HG02642 (cell line): ENCODE data around the gene PCDHGA11.
"Not testable (repeated sequence)": the region's sequence is repeated elsewhere in the genome, so short reads cannot be mapped to it uniquely, and the experiment has no call there.

ENCODE experiments used
- ATAC-seq: cut with Tn5 transposase; IDR thresholded peaks from one replicate; pipeline ENCODE4 v1.9.1; 2021; ENCODE audit warnings: mild to moderate bottlenecking; ENCODE audit not compliant: unreplicated experiment, poor library complexity

PCDHGA11 gene

DNA sequence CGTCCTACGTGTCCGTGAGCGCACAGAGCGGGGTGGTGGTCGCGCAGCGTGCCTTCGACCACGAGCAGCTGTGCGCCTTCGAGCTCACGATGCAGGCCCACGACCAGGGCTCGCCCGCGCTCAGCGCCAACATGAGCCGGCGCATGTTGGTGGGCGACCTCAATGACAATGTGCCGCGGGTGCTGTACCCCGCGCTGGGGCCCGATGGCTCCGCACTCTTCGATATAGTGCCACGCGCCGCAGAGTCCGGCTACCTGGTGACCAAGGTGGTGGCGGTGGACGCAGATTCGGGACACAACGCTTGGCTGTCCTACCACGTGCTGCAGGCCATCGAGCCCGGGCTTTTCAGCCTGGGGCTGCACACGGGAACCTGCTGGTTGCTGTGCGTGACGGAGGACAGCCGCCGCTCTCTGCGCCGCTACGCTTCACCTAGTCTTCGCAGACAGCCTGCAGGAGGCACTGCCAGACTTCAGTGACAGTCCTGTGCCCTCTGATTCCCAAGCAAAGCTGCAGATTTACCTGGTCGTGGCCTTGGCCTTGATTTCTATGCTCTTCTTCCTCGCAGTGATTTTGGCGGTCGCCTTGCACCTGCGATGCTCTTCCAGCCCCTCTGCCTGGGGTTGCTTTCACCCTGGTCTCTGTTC lies 7.1 kb downstream of the PCDHGA11 start:
- no peak for ATAC-seq

DNA sequence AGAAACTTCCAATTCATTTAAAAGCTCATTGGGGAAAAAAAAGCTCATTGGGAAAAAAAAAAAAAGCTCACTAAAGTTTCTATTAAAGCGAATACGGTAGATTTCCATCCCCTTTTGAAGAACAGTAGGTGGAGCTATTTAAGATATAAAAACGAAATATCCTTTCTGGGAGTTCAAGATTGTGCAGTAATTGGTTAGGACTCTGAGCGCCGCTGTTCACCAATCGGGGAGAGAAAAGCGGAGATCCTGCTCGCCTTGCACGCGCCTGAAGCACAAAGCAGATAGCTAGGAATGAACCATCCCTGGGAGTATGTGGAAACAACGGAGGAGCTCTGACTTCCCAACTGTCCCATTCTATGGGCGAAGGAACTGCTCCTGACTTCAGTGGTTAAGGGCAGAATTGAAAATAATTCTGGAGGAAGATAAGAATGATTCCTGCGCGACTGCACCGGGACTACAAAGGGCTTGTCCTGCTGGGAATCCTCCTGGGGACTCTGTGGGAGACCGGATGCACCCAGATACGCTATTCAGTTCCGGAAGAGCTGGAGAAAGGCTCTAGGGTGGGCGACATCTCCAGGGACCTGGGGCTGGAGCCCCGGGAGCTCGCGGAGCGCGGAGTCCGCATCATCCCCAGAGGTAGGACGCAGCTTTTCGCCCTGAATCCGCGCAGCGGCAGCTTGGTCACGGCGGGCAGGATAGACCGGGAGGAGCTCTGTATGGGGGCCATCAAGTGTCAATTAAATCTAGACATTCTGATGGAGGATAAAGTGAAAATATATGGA lies 9.7 kb downstream of the PCDHGA11 start, which contains the start of gene PCDHGA12:
Gene PCDHGA12, plus strand, starts transcription at position 176 of the 782 bp plus-strand sequence. Its CDS starts 253 bp downstream, at position 429.
- peak; percentile 83 for ATAC-seq

DNA sequence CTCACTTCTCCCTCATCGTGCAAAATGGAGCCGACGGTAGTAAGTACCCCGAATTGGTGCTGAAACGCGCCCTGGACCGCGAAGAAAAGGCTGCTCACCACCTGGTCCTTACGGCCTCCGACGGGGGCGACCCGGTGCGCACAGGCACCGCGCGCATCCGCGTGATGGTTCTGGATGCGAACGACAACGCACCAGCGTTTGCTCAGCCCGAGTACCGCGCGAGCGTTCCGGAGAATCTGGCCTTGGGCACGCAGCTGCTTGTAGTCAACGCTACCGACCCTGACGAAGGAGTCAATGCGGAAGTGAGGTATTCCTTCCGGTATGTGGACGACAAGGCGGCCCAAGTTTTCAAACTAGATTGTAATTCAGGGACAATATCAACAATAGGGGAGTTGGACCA lies 10.4 kb downstream of the PCDHGA11 start:
- no peak for ATAC-seq

DNA sequence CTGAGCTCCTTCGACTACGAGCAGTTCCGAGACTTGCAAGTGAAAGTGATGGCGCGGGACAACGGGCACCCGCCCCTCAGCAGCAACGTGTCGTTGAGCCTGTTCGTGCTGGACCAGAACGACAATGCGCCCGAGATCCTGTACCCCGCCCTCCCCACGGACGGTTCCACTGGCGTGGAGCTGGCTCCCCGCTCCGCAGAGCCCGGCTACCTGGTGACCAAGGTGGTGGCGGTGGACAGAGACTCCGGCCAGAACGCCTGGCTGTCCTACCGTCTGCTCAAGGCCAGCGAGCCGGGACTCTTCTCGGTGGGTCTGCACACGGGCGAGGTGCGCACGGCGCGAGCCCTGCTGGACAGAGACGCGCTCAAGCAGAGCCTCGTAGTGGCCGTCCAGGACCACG lies 11.5 kb downstream of the PCDHGA11 start:
- ATAC-seq: not testable (repeated sequence)

DNA sequence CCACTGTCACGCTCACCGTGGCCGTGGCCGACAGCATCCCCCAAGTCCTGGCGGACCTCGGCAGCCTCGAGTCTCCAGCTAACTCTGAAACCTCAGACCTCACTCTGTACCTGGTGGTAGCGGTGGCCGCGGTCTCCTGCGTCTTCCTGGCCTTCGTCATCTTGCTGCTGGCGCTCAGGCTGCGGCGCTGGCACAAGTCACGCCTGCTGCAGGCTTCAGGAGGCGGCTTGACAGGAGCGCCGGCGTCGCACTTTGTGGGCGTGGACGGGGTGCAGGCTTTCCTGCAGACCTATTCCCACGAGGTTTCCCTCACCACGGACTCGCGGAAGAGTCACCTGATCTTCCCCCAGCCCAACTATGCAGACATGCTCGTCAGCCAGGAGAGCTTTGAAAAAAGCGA lies 11.9 kb downstream of the PCDHGA11 start:
- ATAC-seq: not testable (repeated sequence)

DNA sequence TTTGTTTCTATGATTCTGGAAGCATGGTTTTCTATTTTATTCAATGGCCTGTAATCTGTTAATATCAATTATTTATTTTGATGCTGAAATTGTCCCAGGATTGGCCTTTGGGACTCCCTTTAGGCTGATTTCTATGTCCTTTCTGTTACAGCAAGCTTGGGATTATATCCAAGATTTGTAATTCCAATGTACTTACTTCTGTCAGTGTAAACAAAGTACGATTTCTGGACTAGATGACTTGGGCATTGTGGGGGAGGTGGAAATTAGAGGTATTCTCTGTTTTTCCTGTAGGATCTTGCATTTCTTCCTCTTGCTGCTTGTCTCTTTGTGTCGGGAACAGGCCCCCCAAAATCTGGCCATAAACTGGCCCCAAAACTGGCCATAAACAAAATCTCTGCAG lies 13.2 kb downstream of the PCDHGA11 start:
- no peak for ATAC-seq

DNA sequence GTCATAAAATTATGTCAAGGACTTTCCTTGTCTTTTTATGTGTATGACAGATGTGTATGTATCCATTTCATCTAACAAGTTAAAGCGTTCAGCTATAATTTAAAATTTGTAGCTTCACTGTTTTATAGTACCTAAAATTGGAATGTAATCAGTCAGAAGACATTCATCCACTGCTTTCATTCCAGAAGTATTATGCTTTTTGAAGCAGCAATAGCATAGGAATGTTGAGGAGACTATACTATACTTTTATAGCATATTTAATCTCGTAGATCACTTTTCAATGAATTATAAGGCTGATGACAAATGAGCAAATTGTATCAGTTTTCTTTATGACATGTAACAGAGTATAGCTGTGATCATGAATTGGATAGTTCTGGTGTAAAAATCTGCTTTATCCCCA lies 16.4 kb downstream of the PCDHGA11 start:
- no peak for ATAC-seq

DNA sequence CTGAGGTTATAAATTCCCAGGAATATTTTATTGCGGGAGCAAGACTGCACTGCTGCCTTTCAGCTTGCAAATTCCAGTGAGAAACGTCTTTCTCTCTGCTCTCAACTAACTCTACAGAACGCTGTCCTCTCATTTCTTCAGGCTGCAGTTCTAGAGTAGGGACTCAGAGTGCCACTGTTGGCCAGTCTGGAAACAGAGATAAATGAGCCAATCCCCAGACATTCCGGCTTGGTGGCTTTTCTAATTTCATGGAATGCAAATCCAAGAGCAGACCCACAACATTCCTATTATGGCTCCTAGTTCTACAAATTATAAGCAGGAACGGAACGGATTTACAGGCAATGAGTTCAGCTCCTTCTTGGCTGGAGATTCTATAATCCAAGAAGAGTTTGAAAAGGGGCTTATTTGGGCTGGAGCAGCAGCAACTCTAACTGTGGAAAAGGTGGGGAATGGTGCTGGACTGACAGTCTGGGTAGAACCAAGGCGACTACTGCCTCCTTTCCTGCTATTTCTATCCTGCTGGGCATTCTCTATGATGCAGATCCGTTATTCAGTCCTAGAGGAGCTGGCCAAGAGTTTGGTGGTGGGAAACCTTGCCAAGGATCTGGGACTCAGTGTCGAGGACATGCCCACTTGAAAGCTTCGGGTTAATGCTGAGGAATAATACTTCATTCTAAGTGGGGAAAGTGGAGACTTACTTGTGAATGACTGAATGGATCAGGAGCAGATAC lies 18.7 kb downstream of the PCDHGA11 start:
- ATAC-seq: no peak

DNA sequence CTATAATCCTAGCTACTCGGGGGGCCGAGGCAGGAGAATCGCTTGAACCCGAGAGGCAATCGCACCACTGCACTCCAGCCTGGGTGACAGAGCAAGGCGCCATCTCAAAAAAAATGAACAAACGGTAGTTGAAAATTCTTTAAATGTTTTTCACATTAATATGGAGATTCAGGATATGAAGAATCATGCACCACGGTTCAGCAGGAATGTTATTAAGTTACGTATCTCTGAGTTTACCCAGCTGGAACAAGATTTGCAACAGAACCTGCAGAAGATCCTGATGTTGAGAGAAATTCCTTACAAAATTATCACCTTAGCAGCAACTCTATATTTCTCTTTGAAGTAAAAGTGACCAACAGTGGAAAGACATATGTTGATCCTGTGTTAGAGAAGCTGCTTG lies 19.5 kb downstream of the PCDHGA11 start:
- no peak for ATAC-seq

DNA sequence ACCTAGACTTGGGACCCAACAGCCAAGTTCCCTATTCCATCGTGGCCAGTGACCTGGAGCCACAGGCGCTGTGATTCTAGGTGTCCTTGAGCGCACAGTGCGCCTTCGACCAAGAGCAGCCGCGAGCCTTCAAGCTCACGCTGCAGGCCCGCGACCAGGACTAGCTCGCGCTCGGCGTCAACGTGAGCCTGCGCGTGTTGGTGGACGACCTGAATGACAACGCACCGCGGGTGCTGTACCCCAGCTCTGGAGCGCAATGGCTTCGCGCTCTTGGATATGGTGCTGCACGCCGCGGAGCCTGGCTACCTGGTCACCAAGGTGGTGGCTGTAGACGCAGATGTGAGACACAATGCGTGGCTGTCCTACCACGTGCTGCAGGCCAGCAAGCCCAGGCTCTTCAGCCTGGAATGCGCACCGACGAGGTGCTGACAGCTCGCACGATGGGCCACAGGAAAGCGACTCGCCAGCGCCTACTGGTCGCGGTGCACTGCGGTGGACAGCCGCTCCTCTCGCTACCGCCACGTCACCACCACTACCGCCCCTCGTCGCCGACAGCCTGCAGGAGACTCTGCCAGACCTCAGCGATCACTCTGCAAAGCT lies 20.8 kb downstream of the PCDHGA11 start:
- ATAC-seq: no peak

DNA sequence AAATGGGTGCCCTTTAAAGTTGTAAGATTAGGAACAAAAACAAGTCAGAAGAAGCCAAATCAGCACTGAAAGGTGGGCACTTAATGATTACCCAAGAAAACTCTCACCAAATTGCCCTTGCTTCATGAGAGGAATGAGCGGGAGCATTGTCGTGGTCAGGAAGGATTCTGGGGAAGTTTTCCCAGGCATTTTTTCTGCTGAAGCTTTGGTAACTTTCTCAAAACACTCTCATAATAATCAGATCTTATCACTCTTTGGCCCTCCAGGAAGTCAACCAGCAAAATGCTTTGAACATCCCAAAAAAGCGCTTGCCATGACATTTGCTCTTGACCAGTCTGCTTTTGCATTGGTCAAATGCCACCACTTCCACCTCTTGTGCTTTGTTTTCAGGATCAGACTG lies 44.5 kb downstream of the PCDHGA11 start:
- no peak for ATAC-seq
